ENCODE data around the gene FBXL17.

FBXL17 gene

DNA sequence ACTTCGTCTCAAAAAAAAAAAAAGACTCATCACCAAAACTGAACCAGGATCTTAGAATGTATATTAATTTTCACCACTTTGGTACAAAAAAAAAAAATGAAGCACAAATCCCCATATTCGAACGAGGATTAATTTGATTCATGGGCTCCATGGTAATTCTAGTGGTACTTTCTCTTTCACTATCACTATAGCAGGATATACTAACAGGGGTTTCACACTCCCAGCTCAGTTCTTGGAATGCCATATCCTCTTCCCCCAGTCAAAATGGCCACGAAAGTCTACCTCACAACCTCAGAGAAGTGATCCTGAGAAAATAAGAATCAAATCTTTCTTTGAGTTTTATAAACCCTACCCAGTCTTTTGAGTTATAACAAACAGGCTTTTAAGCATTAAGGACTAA, 235.7 kb downstream of the FBXL17 start:
- DNase-seq: no peak

DNA sequence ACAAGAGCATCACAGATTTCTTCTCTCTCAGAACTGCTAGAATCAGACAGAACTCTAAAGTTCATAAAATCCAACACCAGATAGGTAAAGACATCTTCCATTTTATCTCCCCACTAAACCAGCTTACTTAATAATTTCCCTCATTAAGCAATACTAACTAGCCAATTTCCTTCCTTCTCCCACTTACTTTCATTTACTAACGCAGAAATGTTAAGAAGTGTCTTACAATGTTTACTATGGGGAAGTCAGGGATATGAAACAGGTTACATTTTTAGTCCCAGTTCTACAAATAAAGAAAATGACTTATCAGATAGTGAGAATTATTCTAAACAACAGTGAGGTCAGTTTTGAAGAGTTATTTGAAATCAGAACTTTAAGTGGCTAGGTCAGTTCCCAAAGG, 236.5 kb downstream of the FBXL17 start:
- no peak for DNase-seq

DNA sequence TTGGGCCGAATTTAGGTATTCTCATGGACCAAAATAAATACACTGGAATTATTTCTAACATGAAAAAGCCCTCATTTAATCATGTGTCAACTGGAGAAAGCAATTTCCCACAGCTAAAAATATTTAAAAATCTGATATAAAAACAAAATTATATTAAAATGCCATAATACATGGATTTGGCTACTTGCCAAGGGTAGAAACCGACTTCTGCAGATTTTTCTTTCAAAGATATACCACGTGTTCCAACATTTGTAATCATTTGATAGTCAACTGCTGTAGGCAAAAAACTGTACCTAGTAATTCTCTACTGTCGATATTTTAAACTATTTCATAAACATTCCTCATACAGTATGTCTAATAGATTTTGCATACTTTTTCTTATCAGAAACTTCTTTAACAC, 237.6 kb downstream of the FBXL17 start:
- DNase-seq: no peak

GRCh38 chr5:108143581-108143980, 238.3 kb downstream of the FBXL17 start:
- DNase-seq: no peak

GRCh38 chr5:108141676-108142075, 240.2 kb downstream of the FBXL17 start:
- DNase-seq: no peak

- no peak for DNase-seq
Observed at GRCh38 chr5:108136493-108136892, 245.4 kb downstream of the FBXL17 start.

GRCh38 chr5:108129129-108129528, 252.8 kb downstream of the FBXL17 start:
- DNase-seq: no peak

DNA sequence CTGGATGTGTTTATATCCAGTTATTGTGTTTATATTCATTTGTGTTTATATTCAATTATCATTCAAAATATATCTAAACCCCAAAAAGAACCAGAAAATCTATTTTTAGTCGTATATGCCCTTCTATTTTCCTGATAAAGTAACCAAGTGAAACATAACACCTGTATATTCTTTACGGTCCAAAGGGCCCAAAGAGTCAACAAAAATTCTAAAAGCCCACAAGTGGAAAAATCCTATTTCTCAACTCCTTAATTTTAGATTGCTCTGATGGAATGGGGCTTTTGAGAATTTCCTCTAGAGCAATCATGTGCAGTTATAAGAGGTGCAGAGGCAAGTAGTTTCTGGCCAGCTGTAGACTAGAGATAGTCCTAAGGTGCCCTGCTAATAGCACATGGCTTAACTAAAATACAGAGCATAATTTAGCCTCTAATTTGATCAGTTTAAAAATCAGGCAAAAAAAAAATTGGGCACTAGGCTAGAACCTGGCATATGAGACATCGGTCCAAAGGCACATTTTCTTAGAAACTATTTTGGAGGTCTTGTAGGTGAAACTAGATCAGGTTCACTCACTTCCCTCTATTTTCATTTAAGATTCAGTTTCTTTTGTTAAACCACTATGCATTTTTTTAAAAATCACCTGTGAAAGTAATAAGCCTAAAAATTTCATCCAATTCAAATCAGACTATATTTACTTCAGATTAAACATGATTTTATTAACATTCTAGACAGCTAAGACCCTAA, 256.0 kb downstream of the FBXL17 start:
- DNase-seq: no peak

GRCh38 chr5:108124596-108124995, 257.3 kb downstream of the FBXL17 start:
- no peak for DNase-seq

- DNase-seq: no peak
Observed at GRCh38 chr5:108122702-108123101, 259.2 kb downstream of the FBXL17 start.

DNA sequence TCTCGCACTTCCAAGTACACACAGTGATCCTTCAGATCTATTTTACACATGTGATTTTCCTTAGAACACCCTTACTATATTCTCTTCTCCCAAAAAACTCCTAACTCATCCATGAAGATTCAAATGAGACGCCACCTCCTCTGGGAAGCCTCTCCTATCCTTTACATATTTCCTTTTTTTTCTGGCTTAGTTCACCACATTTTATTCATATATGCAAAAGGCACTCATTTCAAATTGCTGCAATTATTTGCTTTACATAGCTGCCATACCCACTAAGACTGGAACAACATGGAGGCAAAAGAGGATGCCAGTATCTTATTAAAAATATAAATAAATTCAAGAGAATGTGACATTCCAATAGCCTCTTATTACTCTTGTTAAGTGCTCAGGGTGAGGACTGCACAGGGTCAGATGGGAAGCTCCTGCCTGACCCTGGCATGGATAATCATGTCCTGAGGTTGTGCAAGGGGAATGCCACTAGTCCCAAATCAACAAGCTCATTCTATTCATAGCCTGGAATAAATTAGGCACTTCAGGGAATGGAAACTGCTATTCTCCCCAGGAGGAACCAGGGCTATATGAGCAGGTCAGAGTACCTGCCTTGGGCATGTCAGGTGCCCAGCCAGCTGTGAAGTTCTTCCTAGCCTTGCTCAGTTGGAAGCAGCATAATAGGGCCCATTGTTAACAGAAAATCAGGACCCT, 262.9 kb downstream of the FBXL17 start:
- no peak for DNase-seq

DNA sequence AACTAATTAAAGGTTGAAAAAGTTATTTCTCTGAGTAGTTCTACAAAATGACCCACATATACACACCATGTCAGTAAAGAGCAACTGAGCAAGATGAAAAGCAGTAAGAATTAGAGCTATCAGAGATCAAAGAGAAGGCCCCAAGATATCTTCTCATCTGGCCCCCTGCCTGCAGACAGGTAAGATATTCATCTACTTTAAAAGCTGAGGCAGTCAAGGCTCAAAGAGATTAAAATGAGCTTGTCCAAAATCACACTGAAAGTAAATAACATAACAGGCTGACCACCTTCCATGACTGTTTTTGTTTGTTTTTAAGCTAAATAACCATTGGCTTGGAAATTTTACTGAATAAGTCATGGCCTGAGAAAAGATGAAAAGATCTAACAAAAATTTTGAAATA, 266.2 kb downstream of the FBXL17 start:
- no peak for DNase-seq

GRCh38 chr5:108113950-108114349, 267.9 kb downstream of the FBXL17 start:
- DNase-seq: no peak

GRCh38 chr5:108111736-108112135, 270.2 kb downstream of the FBXL17 start:
- no peak for DNase-seq

GRCh38 chr5:108109059-108109458, 272.8 kb downstream of the FBXL17 start:
- DNase-seq: no peak

DNA sequence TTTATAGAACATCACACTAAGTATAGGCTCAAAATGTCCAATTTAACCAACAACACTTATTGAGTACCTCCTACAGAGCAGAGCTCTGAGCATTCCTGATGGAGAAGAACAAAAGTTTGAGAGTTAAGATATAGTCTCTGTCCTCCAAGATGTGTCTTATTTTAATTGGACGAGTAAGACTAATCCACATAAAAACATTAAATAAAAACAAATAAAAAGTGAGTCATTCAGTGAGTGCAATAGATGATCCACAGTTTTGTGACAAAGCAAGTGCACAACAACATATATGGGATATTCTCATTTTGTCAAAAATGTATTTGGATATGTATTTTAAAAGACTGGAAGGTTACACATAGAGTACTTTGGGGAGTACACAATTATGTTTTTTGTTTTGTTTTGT, 277.4 kb downstream of the FBXL17 start:
- no peak for DNase-seq

- DNase-seq: no peak
Observed at GRCh38 chr5:108102463-108102862, 279.4 kb downstream of the FBXL17 start.

DNA sequence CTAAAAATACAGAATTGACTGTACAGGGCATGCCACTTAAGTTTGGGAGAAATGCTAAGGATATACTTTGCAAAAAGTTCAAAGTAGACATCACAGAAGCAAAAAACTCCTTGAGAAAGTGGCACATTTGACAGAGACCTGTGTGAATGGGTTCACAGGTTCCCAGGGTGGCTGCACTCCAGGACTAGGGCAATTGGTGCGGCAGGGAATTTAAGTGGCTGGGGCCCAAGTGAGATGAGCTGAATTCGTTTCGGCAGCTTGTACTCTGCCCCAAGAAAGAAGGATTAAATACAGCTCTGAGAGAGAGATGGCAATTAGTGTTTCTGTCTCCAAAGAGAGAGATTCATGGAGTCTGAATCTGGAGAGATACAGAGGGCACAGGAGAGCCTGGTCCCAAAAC, 280.1 kb downstream of the FBXL17 start:
- peak; percentile 20 for DNase-seq

GRCh38 chr5:108101130-108101529, 280.8 kb downstream of the FBXL17 start:
- DNase-seq: peak; percentile 77

DNA sequence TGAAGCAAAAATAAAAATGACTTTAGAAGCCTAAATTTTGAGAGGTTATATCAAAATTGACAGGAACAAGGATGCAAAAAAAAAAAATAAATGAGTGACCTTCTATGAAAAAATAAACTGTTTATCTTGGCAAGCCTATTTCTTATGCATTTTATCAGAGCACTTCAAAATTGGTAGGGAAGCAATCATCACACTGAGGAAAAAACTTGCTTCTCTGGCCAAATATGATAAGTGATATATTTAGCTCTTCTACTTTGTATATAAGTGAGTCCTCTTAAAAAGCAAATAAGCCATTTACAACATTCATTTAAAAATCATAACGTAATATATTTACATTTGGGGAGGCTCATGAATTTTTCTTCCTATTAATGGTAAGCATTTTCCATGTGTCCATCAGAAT, 287.1 kb downstream of the FBXL17 start:
- no peak for DNase-seq

DNA sequence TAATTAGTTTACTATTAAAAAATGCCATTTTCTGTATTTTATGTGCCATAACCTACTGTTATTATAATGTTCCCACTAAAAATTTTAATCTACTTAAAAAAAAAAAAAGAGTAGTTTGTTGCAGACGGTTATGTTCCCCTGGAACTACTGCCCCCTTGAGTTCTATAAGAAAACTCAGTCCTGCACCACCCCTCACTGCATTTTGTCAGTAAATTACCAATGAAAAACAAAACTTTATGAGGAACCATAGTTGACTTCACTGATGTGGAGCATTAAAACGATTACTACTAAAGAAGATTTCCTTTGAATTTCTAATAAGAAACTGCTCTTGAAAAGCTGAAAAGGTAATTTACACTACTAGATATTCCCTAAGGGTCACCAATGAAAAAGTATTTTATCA, 288.7 kb downstream of the FBXL17 start:
- DNase-seq: no peak

DNA sequence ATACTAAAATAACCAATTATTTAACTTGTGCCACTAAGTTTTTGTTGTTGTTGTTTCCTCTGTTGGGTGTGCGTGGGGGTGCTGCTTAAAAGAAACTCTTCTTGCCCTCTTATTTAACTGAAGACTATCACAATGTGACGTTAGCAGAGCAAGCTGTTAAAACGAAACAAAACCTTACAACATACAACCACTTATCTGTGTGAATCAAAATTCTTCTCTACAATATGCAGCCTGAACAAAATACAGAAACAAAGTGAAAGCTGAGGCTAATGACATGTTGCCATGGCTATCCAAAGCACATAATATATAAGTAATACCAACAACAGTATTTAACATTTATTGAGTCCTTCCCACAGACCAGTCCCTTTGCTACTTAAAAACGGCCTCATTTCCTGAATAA, 291.0 kb downstream of the FBXL17 start:
- DNase-seq: no peak

DNA sequence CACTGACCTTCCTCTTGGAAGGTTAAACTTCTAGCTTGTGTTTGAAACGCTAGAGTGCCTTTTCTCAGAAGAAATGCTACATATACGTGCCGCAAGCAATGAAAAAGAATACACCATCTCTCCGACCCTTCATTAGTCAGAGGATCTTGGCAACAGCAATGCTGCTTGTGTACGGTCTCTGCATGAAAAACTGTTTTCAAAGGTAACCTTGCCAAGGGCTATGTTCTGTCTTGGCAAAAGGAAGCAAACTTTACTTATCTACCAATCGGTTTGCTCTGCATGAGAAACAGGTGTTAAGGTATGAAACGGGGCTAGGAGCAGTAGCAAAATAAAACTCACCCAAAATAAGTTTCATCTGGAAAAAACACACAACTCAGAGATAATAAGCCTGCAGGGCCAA, 297.8 kb downstream of the FBXL17 start:
- no peak for DNase-seq

DNA sequence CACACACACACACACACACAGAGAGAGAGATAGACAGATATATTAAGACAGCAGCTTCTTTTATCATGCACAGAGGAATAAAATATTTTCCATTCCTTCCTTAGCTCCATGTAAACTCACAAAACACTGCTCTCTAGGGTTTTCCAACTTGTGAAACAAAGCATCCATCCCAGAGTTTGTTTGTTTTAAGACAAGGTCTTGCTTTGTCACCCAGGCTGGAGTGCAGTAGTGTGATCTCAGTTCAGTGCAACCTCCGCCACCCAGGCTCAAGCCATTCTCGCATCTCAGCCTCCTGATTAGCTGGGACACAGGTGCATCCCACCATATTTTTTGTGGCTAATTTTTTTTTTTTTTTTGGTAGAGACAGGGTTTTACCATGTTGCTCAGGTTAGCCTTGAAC, 298.7 kb downstream of the FBXL17 start:
- no peak for DNase-seq

- DNase-seq: no peak
Observed at GRCh38 chr5:108081707-108082106, 300.2 kb downstream of the FBXL17 start.
